Hippocampal formation (tissue), 2 donors: Measurements from ENCODE around the gene NME9.
A peak's percentile ranks its signal among the peaks of the same experiment; 100 is the strongest.

ENCODE experiments used
- DNase-seq, 2 donors: peaks; one replicate each; lab custom pipeline; 2025; lab: John Stamatoyannopoulos, UW

The NME9 gene

GRCh38 chr3:138362538-138362937 lies 32.9 kb upstream of the NME9 start:
- no peak for DNase-seq

GRCh38 chr3:138361561-138361971 lies 31.9 kb upstream of the NME9 start:
- DNase-seq = no peak

GRCh38 chr3:138360869-138361525 lies 31.3 kb upstream of the NME9 start:
- no peak for DNase-seq

GRCh38 chr3:138359919-138360868 lies 30.5 kb upstream of the NME9 start:
- no peak for DNase-seq

- DNase-seq = no peak
Observed at GRCh38 chr3:138359148-138359918, 29.7 kb upstream of the NME9 start.

- peak; percentile 24 to 37 for DNase-seq
Observed at GRCh38 chr3:138356730-138357405, 27.2 kb upstream of the NME9 start.

- DNase-seq = no peak
Observed at GRCh38 chr3:138355071-138355470, 25.4 kb upstream of the NME9 start.

GRCh38 chr3:138354376-138354775 lies 24.7 kb upstream of the NME9 start:
- DNase-seq = no peak

GRCh38 chr3:138351916-138352550 lies 22.4 kb upstream of the NME9 start:
- DNase-seq = no peak

- no peak for DNase-seq
Observed at GRCh38 chr3:138351151-138351550, 21.5 kb upstream of the NME9 start.

- DNase-seq = no peak
Observed at GRCh38 chr3:138349926-138350665, 20.4 kb upstream of the NME9 start.

GRCh38 chr3:138348754-138349739 lies 19.4 kb upstream of the NME9 start:
- DNase-seq = peak in 1 of 2 donors; percentile 47

GRCh38 chr3:138347960-138348753 lies 18.5 kb upstream of the NME9 start, which contains the start of gene MRAS:
MRAS (plus strand) TSS chr3:138348579; CDS start chr3:138372884, 24,305 bp downstream.
- DNase-seq = peak; percentile 67 to 80

- no peak for DNase-seq
Observed at GRCh38 chr3:138344754-138345153, 15.1 kb upstream of the NME9 start.

- no peak for DNase-seq
Observed at GRCh38 chr3:138340511-138340910, 10.9 kb upstream of the NME9 start.

GRCh38 chr3:138338811-138339210 lies 9.2 kb upstream of the NME9 start:
- DNase-seq = no peak

- DNase-seq = no peak
Observed at GRCh38 chr3:138338244-138338643, 8.6 kb upstream of the NME9 start.

- DNase-seq = no peak
Observed at GRCh38 chr3:138336454-138336999, 6.9 kb upstream of the NME9 start.
